Esophagus muscularis mucosa (tissue), 4 donors: Measurements from ENCODE around the gene TBCB. TPM values are rescaled to one million over a fixed set of nuclear protein-coding genes. Genes with fewer than 3 reads are reported as not detected.
A peak's percentile ranks its signal among the peaks of the same experiment; 100 is the strongest.

Source experiments
- DNase-seq: peaks from one replicate; pipeline ENCODE4 v3.0.0-alpha.2; 2017; ENCODE audit errors: extremely low spot score
- H3K27ac ChIP-seq, 4 donors: fragments of 200-600 bp; sonication (generic); replicated peaks in 1 of 4; 1 replicate in 3 of 4; 2 replicates in 1 of 4; pipeline ENCODE4 v1.5.1; 2016 to 2019; ENCODE audit warnings: mild to moderate bottlenecking in 1 of 4
- H3K27me3 ChIP-seq, 4 donors: fragments of 200-600 bp; sonication (generic); one replicate each; pipeline versions ENCODE4 v1.5.1 to v1.6.0; 2016 to 2019
- H3K36me3 ChIP-seq, 4 donors: fragments of 200-600 bp; sonication (generic); one replicate each; pipeline ENCODE4 v1.5.1; 2016 to 2019
- H3K4me1 ChIP-seq, 4 donors: fragments of 200-600 bp; sonication (generic); one replicate each; pipeline ENCODE4 v1.5.1; 2016 to 2019
- H3K4me3 ChIP-seq, 4 donors: fragments of 200-600 bp; sonication (generic); 1 replicate in 2 of 4; 2 replicates in 2 of 4; pipeline ENCODE4 v1.5.1; 2016 to 2019; ENCODE audit warnings: mild to moderate bottlenecking in 4 of 4, moderate library complexity in 1 of 4
- H3K9me3 ChIP-seq, 4 donors: fragments of 200-600 bp; sonication (generic); 1 replicate in 3 of 4; 2 replicates in 1 of 4; pipeline ENCODE4 v1.5.1; 2016 to 2019
- EP300 ChIP-seq: sonication (generic); formaldehyde crosslinking; IDR thresholded peaks from one replicate; pipeline ENCODE4 v1.6.1; 2017; ENCODE audit warnings: antibody characterized with exemption
- POLR2A ChIP-seq: fragments of 450-650 bp; IDR thresholded peaks from one replicate; pipeline ENCODE4 v1.6.1; 2017; ENCODE audit warnings: antibody characterized with exemption, moderate library complexity, mild to moderate bottlenecking, low read depth
- POLR2AphosphoS5 ChIP-seq, 2 donors: sonication (generic); formaldehyde crosslinking; IDR thresholded peaks; one replicate each; pipeline ENCODE4 v1.6.1; 2017; ENCODE audit warnings: antibody characterized with exemption in 2 of 2
- WGBS: methylation state at CpG from one replicate; pipeline ENCODE4 v1.1.5; 2018; 5-methylcytosine and 5-hydroxymethylcytosine counted together
- intact Hi-C: fragments of 100-400 bp; cut with DNase I; formaldehyde crosslinking; loops from one replicate; pipeline ENCODE4 v1.15.1; 2023
- total RNA-seq, 4 donors: library from RNA; depleted of rRNA; stranded (reverse); fragments of >200 nt; gene quantifications; one replicate each; pipeline versions ENCODE4 v1.1.0 to v1.2.1, GENCODE V29; 2016
- TF ChIP-seq, protein P1 (sequence below), 3 experiments: fragments of 200-600 bp in 2 of 3; fragments of 450-650 bp in 1 of 3; sonication (generic) in 2 of 3; IDR thresholded peaks; one replicate each; pipeline ENCODE4 v1.5.1; 2017 to 2019; ENCODE audit warnings: antibody characterized with exemption in 3 of 3, mild to moderate bottlenecking in 2 of 3, moderate library complexity in 1 of 3

TBCB gene
- total RNA-seq, 4 donors from 2014 or later = 164 to 230 (median 192) TPM

DNA sequence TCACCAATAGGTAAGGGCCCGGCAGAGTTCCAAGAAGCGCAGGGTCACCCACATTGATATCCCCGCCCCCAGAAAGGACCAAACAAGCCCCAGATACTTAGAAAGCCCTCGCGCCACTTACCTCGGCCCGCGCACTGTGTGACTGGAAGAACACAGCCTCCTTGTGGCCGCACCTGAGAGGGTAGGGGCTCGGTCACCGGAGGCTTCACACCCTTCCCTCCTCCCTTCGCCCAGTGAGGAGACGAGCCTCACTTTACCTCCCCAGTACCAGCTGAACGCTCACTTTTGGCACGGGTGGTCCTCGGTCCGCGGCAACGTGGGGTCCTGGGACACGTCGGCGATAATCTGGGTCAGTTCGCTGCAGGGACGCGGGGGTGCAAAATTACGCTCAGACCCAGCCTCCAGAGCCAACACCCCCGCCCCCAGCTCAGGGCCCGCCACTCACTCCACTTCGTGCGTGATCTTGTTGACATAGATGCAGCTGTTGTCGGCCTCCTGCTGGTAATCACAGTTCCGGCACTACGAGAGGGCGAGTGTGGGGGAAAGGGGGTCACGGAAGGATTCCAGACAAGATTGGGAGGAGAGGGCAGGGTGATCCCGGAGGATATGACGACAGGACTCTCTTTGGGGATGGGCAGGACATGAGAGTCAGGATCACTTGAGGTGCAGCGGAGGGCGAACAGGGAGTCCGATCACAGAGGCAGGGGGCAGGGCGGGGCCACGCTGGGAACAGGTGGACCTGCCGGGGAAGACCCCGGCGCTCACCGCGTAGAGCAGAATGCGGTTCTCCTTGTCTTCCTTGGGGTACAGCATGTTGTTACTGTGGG, 1.2 kb upstream of the TBCB start:
- 8% methylated on average over 25 of the region's 48 CpGs for whole genome bisulfite sequencing
- Histone ChIP-seq H3K4me3 (peak overlapping the region; percentile 72 to 80 (median 74)), H3K36me3 (peaks cover 22 to 66% (median 54%) of the 10 kb centered on the region in 4 donors), H3K27ac (peak overlapping the region; percentile 88 to 96 (median 91)), H3K9me3 (no peaks in the 10 kb centered on the region), H3K27me3 (no peaks in the 10 kb centered on the region), H3K4me1 (peaks cover 23 to 50% (median 38%) of the 10 kb centered on the region in 4 donors)
- no peak for DNase-seq
- intact Hi-C loops = loop anchor here (5.0 kb wide), 2 partner anchors 57 to 117 kb away; partner anchors contain the start of gene SDHAF1
- TF ChIP-seq EP300 (peak; percentile 1), POLR2A (no peak), POLR2AphosphoS5 (IDR thresholded peaks at IDR 0.05) (no peak)
- TF ChIP-seq, protein P1, sequence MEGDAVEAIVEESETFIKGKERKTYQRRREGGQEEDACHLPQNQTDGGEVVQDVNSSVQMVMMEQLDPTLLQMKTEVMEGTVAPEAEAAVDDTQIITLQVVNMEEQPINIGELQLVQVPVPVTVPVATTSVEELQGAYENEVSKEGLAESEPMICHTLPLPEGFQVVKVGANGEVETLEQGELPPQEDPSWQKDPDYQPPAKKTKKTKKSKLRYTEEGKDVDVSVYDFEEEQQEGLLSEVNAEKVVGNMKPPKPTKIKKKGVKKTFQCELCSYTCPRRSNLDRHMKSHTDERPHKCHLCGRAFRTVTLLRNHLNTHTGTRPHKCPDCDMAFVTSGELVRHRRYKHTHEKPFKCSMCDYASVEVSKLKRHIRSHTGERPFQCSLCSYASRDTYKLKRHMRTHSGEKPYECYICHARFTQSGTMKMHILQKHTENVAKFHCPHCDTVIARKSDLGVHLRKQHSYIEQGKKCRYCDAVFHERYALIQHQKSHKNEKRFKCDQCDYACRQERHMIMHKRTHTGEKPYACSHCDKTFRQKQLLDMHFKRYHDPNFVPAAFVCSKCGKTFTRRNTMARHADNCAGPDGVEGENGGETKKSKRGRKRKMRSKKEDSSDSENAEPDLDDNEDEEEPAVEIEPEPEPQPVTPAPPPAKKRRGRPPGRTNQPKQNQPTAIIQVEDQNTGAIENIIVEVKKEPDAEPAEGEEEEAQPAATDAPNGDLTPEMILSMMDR (IDR thresholded peaks at IDR 0.05) = no peak

DNA sequence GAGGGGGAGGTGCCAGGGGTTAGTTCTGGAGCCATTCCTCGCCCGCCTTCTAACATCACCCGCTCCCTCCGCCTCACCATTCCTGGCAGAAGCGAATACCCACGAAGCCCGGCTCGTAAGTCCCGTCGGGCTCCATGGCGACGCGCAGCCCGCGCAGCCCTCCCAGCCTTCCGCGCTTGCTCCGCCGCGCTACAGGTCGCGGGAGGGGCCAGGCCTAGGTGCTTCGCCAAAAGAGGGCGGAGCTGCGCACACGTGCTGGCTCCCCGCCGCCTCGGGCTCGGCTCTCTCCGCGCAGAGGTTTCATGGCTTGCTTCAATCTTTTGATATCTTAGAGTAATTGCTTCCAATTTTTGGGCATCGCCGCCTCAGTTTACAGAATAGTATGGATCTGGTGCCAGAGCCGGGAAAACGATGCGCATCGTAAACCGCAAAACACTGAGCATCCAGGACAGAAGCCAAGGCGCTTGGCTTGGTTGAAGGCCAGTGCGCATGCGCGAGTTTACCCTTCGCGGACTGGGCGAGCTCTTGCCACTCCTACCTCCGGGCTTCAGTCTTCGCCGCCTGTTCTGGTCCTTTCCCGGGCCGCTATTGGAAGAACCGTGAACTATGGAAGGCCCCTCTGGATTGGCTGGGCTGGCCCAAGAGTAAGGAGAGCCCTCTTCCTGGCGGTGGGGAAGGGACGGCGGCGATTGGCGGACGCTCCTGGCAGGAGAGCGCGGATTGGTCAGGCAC, 381 bp upstream of the TBCB start, which contains the start of gene POLR2I:
Gene POLR2I (minus strand): TSS at position 155 of the 732 bp plus-strand sequence. CDS start 19 bp downstream, at position 136.
- Histone ChIP-seq H3K36me3 (peaks cover 26 to 71% (median 60%) of the 10 kb centered on the region in 4 donors), H3K4me3 (peak within 1 kb of the TSS; percentile 72 to 80 (median 74)), H3K27me3 (no peaks in the 10 kb centered on the region), H3K27ac (peak within 1 kb of the TSS; percentile 88 to 96 (median 91)), H3K4me1 (peaks cover 23 to 53% (median 38%) of the 10 kb centered on the region in 4 donors), H3K9me3 (no peaks in the 10 kb centered on the region)
- peak; percentile 89 to 94 for TF ChIP-seq POLR2AphosphoS5 (IDR thresholded peaks at IDR 0.05)
- peak; percentile 65 for TF ChIP-seq POLR2A
- TF ChIP-seq, protein P1 (IDR thresholded peaks at IDR 0.05) = no peak
- WGBS = 1% methylated on average over 33 of the region's 60 CpGs
- intact Hi-C loops = loop anchor here (5.0 kb wide), 2 partner anchors 58 to 118 kb away; partner anchors contain the start of gene SDHAF1
- DNase-seq = peak; percentile 100

DNA sequence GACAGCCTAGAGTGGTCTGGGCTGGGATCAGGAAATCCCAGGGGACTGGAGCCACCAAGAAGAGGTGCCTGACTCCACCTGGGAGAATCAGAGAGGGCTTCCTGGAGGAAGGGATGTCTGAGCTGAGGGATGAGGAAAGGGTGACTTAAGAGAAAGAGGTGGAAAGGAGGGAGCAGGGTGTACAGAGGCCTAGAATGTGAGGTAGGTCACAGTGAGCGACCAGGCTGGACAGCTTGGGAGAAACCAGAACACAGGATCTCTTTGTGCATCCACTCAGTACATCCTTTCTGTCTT, 1.0 kb downstream of the TBCB start:
- WGBS = 90% methylated on average over 1 of the region's 1 CpG
- intact Hi-C loops = no loop called here
- Histone ChIP-seq H3K4me3 (peak overlapping the region; percentile 72 to 80 (median 74)), H3K36me3 (peaks cover 26 to 72% (median 64%) of the 10 kb centered on the region in 4 donors), H3K9me3 (no peaks in the 10 kb centered on the region), H3K4me1 (peaks cover 23 to 53% (median 38%) of the 10 kb centered on the region in 4 donors), H3K27ac (peak overlapping the region; percentile 88 to 96 (median 91)), H3K27me3 (no peaks in the 10 kb centered on the region)
- no peak for TF ChIP-seq EP300
- no peak for TF ChIP-seq POLR2A
- TF ChIP-seq POLR2AphosphoS5 (IDR thresholded peaks at IDR 0.05) = no peak
- TF ChIP-seq, protein P1 (IDR thresholded peaks at IDR 0.05) = no peak
- DNase-seq = no peak

DNA sequence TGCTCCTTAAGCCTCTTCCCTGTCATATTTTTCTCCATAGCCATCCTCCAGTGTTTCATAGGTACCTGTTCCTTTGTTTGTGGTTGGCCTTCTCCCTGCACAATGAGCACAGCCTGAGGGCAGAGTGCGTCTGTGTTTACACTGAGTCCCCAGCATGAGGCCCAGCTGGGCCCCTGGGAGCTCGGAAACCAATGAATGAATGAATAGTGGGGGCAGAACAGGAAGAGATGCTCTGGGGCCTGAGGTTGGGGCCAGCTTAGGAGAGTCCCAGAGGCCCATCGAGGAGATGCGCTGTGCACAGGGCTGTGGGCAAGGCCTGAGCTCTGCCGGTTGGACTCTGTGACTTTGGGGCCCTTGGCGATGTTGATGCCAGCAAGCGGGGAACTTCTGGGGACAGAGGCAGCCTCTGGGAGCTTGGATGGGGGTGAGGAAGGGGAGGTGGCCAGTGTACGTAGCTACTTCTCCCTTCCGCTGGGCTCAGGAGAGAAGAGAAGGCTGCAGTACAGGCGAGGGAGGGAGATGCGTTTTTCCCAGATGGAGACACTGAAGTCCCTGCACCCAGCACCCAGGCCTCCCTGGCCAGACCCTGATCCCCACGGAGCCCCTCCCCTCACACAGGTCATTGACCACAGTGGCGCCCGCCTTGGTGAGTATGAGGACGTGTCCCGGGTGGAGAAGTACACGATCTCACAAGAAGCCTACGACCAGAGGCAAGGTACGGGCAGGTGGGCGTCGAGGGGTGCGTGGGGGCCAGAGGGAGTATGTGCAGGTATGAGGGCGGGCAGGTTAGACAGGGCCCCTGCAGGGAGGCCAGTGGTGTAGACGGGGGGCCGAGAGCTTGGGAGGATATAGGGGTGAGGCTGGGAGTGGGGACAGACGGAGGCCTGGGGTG, 5.1 kb downstream of the TBCB start:
- TF ChIP-seq EP300 (no peak), POLR2A (no peak), POLR2AphosphoS5 (IDR thresholded peaks at IDR 0.05) (no peak)
- TF ChIP-seq, protein P1 (IDR thresholded peaks at IDR 0.05) = no peak
- intact Hi-C loops = no loop called here
- H3K36me3 ChIP-seq = peaks cover 39 to 89% (median 79%) of the 10 kb centered on the region in 4 donors
- 90% methylated on average over 26 of the region's 26 CpGs for WGBS
- H3K9me3 ChIP-seq = no peaks in the 10 kb centered on the region
- DNase-seq = no peak
- no peak overlapping the region for H3K27ac ChIP-seq
- H3K27me3 ChIP-seq = no peaks in the 10 kb centered on the region
- no peak overlapping the region for H3K4me3 ChIP-seq
- peaks cover 13 to 35% (median 25%) of the 10 kb centered on the region in 4 donors for H3K4me1 ChIP-seq
